ENCODE measurements around the gene SETD7. TPM values are rescaled to one million over a fixed set of nuclear protein-coding genes. Genes with fewer than 3 reads are reported as not detected.
"Not testable (repeated sequence)": the region's sequence is repeated elsewhere in the genome, so short reads cannot be mapped to it uniquely, and the experiment has no call there.

The SETD7 gene
- total and polyA plus RNA-seq, 2 of the 4 experiments (the other 2 are of a cell fraction), result 17.0 to 46.6 TPM

- H3K27me3 ChIP-seq (ENCODE audit: control insufficient read depth, insufficient read depth, low read length); dilution Hi-C loops (cut with HindIII; ENCODE audit: low sequenced_read_pairs, unreplicated experiment); ATAC-seq (ENCODE audit: low read depth); H4K91ac ChIP-seq (ENCODE audit: insufficient read depth, low read depth, low read length); H2AFZ ChIP-seq (replicated peaks; ENCODE audit: low read length, poor library complexity); H3K27ac ChIP-seq (ENCODE audit: insufficient read depth, low read length); H3K23ac ChIP-seq (ENCODE audit: low read depth, low read length); H4K5ac ChIP-seq (ENCODE audit: low read depth, low read length); DNase-seq; H4K8ac ChIP-seq (ENCODE audit: low read depth in 2 of 2, low read length in 2 of 2); H2AK5ac ChIP-seq (ENCODE audit: low read depth, low read length); in situ Hi-C loops (cut with MboI; ENCODE audit: low sequenced_read_pairs); H2BK5ac ChIP-seq (ENCODE audit: low read depth, low read length, poor library complexity, severe bottlenecking); H3K4me3 ChIP-seq (ENCODE audit: insufficient read depth, low read depth, low read length); POLR2A ChIA-PET (ENCODE audit: unreplicated experiment); H3K14ac ChIP-seq (replicated peaks; ENCODE audit: low read depth, low read length); H3K4ac ChIP-seq (ENCODE audit: low read depth, low read length); H3K4me2 ChIP-seq (ENCODE audit: low read depth, low read length); H3K4me1 ChIP-seq (ENCODE audit: control insufficient read depth, insufficient read depth, low read length); H2AK9ac ChIP-seq (replicated peaks; ENCODE audit: low read depth, low read length, poor library complexity); H3K36me3 ChIP-seq (ENCODE audit: control insufficient read depth, insufficient read depth, low read length); H3K56ac ChIP-seq (ENCODE audit: extremely low read depth, insufficient read depth, low read length); CTCF ChIA-PET; H3K9ac ChIP-seq (ENCODE audit: low read depth, low read length); H3K9me1 ChIP-seq (ENCODE audit: insufficient read depth, low read length); intact Hi-C loops (cut with micrococcal nuclease); H2BK20ac ChIP-seq (ENCODE audit: low read depth, low read length); H3K18ac ChIP-seq (ENCODE audit: low read depth, low read length); H2BK120ac ChIP-seq (ENCODE audit: low read depth, low read length); H2BK15ac ChIP-seq (ENCODE audit: low read depth, low read length); BruUV-seq (replicated peaks); H3K9me3 ChIP-seq (ENCODE audit: control insufficient read depth, insufficient read depth, low read length): not testable (repeated sequence)
- peaks cover 22 to 42% of the 10 kb centered on the region in 2 experiments for H3K79me1 ChIP-seq (ENCODE audit: low read depth in 1 of 2, low read length in 2 of 2)
- H4K20me1 ChIP-seq (ENCODE audit: insufficient read depth, low read length), result peaks cover 21% of the 10 kb centered on the region; the same call in 1 of the 2 replicates
Measured at GRCh38 chr4:139468756-139469155, 87.3 kb downstream of the SETD7 start.
